ENCODE results near the gene NKAIN2.

- TF ChIP-seq CTCF (IDR thresholded peaks at IDR 0.05): peak in 5 of 6 experiments; percentile 51 to 77 (median 59)
- no peak for TF ChIP-seq POLR2A (IDR thresholded peaks at IDR 0.05)
Measured at GRCh38 chr6:124870611-124871459, 1067.2 kb downstream of the NKAIN2 start.
